HFFc6 (cell line): Measurements from ENCODE around the gene RAPGEF5. TPM values are rescaled to one million over a fixed set of nuclear protein-coding genes. Genes with fewer than 3 reads are reported as not detected.

ENCODE experiments used
- DNase-seq: peaks from one replicate; pipeline ENCODE4 v3.0.0-alpha.2; 2018
- H3K27ac Mint-ChIP-seq: 2 replicates; pipeline ENCODE4 v1.8.0; 2020; ENCODE audit warnings: mild to moderate bottlenecking, mixed read lengths
- H3K27me3 Mint-ChIP-seq: 2 replicates; pipeline ENCODE4 v1.8.0; 2021; ENCODE audit warnings: mild to moderate bottlenecking, moderate library complexity, mixed read lengths; ENCODE audit not compliant: insufficient read depth
- H3K36me3 Mint-ChIP-seq: 2 replicates; pipeline ENCODE4 v1.8.0; 2021; ENCODE audit warnings: low read depth, mixed read lengths
- H3K4me1 Mint-ChIP-seq: 2 replicates; pipeline ENCODE4 v1.8.0; 2020; ENCODE audit warnings: low read depth, mixed read lengths
- H3K4me3 Mint-ChIP-seq: 2 replicates; pipeline ENCODE4 v1.8.0; 2020; ENCODE audit warnings: mild to moderate bottlenecking, moderate library complexity, mixed read lengths
- H3K9me3 Mint-ChIP-seq: 2 replicates; pipeline ENCODE4 v1.8.0; 2020; ENCODE audit warnings: mild to moderate bottlenecking, mixed read lengths
- CTCF ChIP-seq: fragments of 200-600 bp; sonication (generic); IDR thresholded peaks from 2 replicates; pipeline ENCODE4 v1.5.0; 2021; ENCODE audit warnings: antibody characterized with exemption, mild to moderate bottlenecking
- total RNA-seq, 6 experiments: library from RNA; stranded (reverse); fragmentation: NEBNext Ultra II Directional; extraction: Animal tissue kit (Norgen Biotek cat#: 25700); gene quantifications; 2 replicates in 1 of 6; 3 replicates in 5 of 6; pipeline ENCODE4 v1.2.3, GENCODE V29; 2021

Gene RAPGEF5
- total RNA-seq, 6 experiments from 2014 or later, result 0.33 to 2.4 (median 1.3) TPM

- Mint-ChIP-seq H3K4me1 (peaks cover 15% of the 10 kb centered on the region), H3K27ac (no peak overlapping the region), H3K27me3 (peaks cover 2% of the 10 kb centered on the region; the same call in 1 of the 2 replicates), H3K9me3 (no peaks in the 10 kb centered on the region), H3K36me3 (no peaks in the 10 kb centered on the region), H3K4me3 (no peak overlapping the region)
- DNase-seq, result no peak
- TF ChIP-seq CTCF, result no peak
Observed at GRCh38 chr7:22372863-22373262, 15.9 kb upstream of the RAPGEF5 start.

- no peak for TF ChIP-seq CTCF
- no peak overlapping the region for H3K27ac Mint-ChIP-seq
- no peaks in the 10 kb centered on the region for H3K9me3 Mint-ChIP-seq
- no peaks in the 10 kb centered on the region for H3K36me3 Mint-ChIP-seq
- no peaks in the 10 kb centered on the region for H3K27me3 Mint-ChIP-seq
- H3K4me3 Mint-ChIP-seq, result no peak overlapping the region
- H3K4me1 Mint-ChIP-seq, result peaks cover 15% of the 10 kb centered on the region
- DNase-seq, result no peak
Observed at GRCh38 chr7:22371878-22372277, 14.9 kb upstream of the RAPGEF5 start.

DNA sequence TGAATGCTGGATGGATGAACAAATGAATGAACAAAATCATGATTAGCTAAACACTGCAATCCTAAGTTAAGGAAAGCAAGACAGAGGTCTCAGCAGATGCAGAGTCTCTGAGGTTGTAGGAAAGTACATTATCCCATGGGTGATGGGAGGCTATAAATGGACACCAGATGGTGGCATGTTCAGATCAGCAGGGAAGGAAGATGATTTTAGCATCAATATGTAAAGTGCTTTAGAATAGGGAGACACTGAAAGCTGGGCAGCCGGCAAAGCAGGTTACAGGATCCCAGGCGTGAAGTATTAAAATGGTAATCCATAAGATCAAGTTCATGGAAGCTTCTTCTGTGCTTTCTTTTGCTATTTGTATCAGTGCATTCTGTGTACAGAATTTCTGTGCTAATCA is 7.9 kb upstream of the RAPGEF5 start:
- TF ChIP-seq CTCF, result no peak
- no peaks in the 10 kb centered on the region; the same call in none of the 2 replicates for H3K27me3 Mint-ChIP-seq
- no peak overlapping the region for H3K4me3 Mint-ChIP-seq
- no peaks in the 10 kb centered on the region for H3K4me1 Mint-ChIP-seq
- no peak overlapping the region for H3K27ac Mint-ChIP-seq
- no peak for DNase-seq
- no peaks in the 10 kb centered on the region for H3K36me3 Mint-ChIP-seq
- H3K9me3 Mint-ChIP-seq, result no peaks in the 10 kb centered on the region

GRCh38 chr7:22363756-22364422 is 6.9 kb upstream of the RAPGEF5 start:
- no peaks in the 10 kb centered on the region for H3K4me1 Mint-ChIP-seq
- no peaks in the 10 kb centered on the region; the same call in none of the 2 replicates for H3K27me3 Mint-ChIP-seq
- no peak overlapping the region for H3K27ac Mint-ChIP-seq
- no peak for DNase-seq
- no peak overlapping the region for H3K4me3 Mint-ChIP-seq
- no peak for TF ChIP-seq CTCF
- no peaks in the 10 kb centered on the region for H3K36me3 Mint-ChIP-seq
- no peaks in the 10 kb centered on the region for H3K9me3 Mint-ChIP-seq

GRCh38 chr7:22361795-22362194 is 4.8 kb upstream of the RAPGEF5 start:
- TF ChIP-seq CTCF, result no peak
- no peaks in the 10 kb centered on the region; the same call in 1 of the 2 replicates for H3K36me3 Mint-ChIP-seq
- DNase-seq, result no peak
- H3K4me3 Mint-ChIP-seq, result no peak overlapping the region
- H3K27me3 Mint-ChIP-seq, result peaks cover 5% of the 10 kb centered on the region
- peaks cover 9% of the 10 kb centered on the region for H3K4me1 Mint-ChIP-seq
- H3K9me3 Mint-ChIP-seq, result no peaks in the 10 kb centered on the region
- no peak overlapping the region for H3K27ac Mint-ChIP-seq
